ENCODE measurements around the gene KDR.

GRCh38 chr4:55099816-55100215 lies 25.6 kb downstream of the KDR start:
- TF ChIP-seq TAF1 (IDR thresholded peaks at IDR 0.05; ENCODE audit: borderline replicate concordance, low read depth, low read length) (no peak), ATF7 (IDR thresholded peaks at IDR 0.05; ENCODE audit: low read depth) (no peak), EZH2 (IDR thresholded peaks at IDR 0.05; ENCODE audit: borderline replicate concordance, control insufficient read depth, low read depth, low read length) (no peak), HCFC1 (IDR thresholded peaks at IDR 0.05; ENCODE audit: low read length) (no peak)
